Measurements from ENCODE around the gene ACKR4. TPM values are rescaled to one million over a fixed set of nuclear protein-coding genes. Genes with fewer than 3 reads are reported as not detected.

Gene ACKR4
- total and polyA plus RNA-seq, 2 experiments from 2014 or later: 0.26 TPM; not detected in 1

DNA sequence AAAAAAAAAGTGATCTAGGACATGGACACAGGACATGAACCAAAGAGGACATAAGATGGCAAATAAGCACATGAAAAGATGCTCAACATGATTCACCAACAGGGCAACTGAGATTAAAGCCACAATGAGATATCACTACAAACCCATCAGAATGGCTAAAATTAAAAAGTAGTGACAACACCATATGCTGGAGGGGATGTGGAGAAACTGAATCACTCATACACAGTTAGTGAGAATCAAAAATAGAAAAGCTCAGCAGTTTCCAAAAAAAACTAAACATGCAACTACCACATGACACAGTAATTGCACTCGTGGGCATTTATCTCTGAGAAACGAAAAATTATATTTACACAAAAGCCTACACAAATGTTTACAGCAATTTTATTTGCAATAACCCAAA lies 27.9 kb upstream of the ACKR4 start:
- Histone ChIP-seq H3K36me3 (ENCODE audit: insufficient read depth) (no peaks in the 10 kb centered on the region), H3K4me2 (no peak overlapping the region), H3K79me2 (replicated peaks; ENCODE audit: insufficient read depth) (no peaks in the 10 kb centered on the region), H3K27ac (ENCODE audit: low read depth) (no peak overlapping the region), H3K9me2 (ENCODE audit: insufficient read depth) (no peaks in the 10 kb centered on the region), H3K27me3 (ENCODE audit: insufficient read depth) (no peaks in the 10 kb centered on the region), H3K4me3 (no peak overlapping the region), H4K20me1 (replicated peaks; ENCODE audit: insufficient read depth) (no peaks in the 10 kb centered on the region; the same call in 1 of the 2 replicates), H3F3A (replicated peaks; ENCODE audit: low read depth) (no peaks in the 10 kb centered on the region), H2AFZ (no peak overlapping the region), H3K4me1 (ENCODE audit: insufficient read depth) (no peaks in the 10 kb centered on the region)
- H3K9me3 Mint-ChIP-seq: peaks cover 4% of the 10 kb centered on the region; the same call in 1 of the 3 replicates
- TF ChIP-seq, protein P1, sequence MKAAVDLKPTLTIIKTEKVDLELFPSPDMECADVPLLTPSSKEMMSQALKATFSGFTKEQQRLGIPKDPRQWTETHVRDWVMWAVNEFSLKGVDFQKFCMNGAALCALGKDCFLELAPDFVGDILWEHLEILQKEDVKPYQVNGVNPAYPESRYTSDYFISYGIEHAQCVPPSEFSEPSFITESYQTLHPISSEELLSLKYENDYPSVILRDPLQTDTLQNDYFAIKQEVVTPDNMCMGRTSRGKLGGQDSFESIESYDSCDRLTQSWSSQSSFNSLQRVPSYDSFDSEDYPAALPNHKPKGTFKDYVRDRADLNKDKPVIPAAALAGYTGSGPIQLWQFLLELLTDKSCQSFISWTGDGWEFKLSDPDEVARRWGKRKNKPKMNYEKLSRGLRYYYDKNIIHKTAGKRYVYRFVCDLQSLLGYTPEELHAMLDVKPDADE (IDR thresholded peaks at IDR 0.05): no peak
- no peak for TF ChIP-seq NANOG (IDR thresholded peaks at IDR 0.05; ENCODE audit: borderline replicate concordance)
- TF ChIP-seq ZNF331 (CRISPR knock-in tag; IDR thresholded peaks at IDR 0.05; ENCODE audit: low read depth): no peak
- TF ChIP-seq EZH2 (IDR thresholded peaks at IDR 0.05; ENCODE audit: low read depth, unreplicated experiment): no peak
- no peak for TF ChIP-seq ZNF114 (CRISPR knock-in tag; IDR thresholded peaks at IDR 0.05)
- TF ChIP-seq STAT1 (IDR thresholded peaks at IDR 0.05; ENCODE audit: unreplicated experiment): no peak
- no peak for TF ChIP-seq CREB1 (CRISPR knock-in tag; IDR thresholded peaks at IDR 0.05; ENCODE audit: low read depth)
- TF ChIP-seq JUNB (IDR thresholded peaks at IDR 0.05; ENCODE audit: unreplicated experiment): no peak
- TF ChIP-seq EZH2phosphoT487 (IDR thresholded peaks at IDR 0.05; ENCODE audit: unreplicated experiment): no peak
- TF ChIP-seq, protein P2, sequence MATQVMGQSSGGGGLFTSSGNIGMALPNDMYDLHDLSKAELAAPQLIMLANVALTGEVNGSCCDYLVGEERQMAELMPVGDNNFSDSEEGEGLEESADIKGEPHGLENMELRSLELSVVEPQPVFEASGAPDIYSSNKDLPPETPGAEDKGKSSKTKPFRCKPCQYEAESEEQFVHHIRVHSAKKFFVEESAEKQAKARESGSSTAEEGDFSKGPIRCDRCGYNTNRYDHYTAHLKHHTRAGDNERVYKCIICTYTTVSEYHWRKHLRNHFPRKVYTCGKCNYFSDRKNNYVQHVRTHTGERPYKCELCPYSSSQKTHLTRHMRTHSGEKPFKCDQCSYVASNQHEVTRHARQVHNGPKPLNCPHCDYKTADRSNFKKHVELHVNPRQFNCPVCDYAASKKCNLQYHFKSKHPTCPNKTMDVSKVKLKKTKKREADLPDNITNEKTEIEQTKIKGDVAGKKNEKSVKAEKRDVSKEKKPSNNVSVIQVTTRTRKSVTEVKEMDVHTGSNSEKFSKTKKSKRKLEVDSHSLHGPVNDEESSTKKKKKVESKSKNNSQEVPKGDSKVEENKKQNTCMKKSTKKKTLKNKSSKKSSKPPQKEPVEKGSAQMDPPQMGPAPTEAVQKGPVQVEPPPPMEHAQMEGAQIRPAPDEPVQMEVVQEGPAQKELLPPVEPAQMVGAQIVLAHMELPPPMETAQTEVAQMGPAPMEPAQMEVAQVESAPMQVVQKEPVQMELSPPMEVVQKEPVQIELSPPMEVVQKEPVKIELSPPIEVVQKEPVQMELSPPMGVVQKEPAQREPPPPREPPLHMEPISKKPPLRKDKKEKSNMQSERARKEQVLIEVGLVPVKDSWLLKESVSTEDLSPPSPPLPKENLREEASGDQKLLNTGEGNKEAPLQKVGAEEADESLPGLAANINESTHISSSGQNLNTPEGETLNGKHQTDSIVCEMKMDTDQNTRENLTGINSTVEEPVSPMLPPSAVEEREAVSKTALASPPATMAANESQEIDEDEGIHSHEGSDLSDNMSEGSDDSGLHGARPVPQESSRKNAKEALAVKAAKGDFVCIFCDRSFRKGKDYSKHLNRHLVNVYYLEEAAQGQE (IDR thresholded peaks at IDR 0.05; ENCODE audit: unreplicated experiment): no peak
- no peak for TF ChIP-seq POLR2AphosphoS5 (IDR thresholded peaks at IDR 0.05; ENCODE audit: low read depth)
- TF ChIP-seq, protein P3, sequence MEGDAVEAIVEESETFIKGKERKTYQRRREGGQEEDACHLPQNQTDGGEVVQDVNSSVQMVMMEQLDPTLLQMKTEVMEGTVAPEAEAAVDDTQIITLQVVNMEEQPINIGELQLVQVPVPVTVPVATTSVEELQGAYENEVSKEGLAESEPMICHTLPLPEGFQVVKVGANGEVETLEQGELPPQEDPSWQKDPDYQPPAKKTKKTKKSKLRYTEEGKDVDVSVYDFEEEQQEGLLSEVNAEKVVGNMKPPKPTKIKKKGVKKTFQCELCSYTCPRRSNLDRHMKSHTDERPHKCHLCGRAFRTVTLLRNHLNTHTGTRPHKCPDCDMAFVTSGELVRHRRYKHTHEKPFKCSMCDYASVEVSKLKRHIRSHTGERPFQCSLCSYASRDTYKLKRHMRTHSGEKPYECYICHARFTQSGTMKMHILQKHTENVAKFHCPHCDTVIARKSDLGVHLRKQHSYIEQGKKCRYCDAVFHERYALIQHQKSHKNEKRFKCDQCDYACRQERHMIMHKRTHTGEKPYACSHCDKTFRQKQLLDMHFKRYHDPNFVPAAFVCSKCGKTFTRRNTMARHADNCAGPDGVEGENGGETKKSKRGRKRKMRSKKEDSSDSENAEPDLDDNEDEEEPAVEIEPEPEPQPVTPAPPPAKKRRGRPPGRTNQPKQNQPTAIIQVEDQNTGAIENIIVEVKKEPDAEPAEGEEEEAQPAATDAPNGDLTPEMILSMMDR (conservative IDR thresholded peaks at IDR 0.05; ENCODE audit: low read depth in 2 of 2): no peak
- TF ChIP-seq, protein P4, sequence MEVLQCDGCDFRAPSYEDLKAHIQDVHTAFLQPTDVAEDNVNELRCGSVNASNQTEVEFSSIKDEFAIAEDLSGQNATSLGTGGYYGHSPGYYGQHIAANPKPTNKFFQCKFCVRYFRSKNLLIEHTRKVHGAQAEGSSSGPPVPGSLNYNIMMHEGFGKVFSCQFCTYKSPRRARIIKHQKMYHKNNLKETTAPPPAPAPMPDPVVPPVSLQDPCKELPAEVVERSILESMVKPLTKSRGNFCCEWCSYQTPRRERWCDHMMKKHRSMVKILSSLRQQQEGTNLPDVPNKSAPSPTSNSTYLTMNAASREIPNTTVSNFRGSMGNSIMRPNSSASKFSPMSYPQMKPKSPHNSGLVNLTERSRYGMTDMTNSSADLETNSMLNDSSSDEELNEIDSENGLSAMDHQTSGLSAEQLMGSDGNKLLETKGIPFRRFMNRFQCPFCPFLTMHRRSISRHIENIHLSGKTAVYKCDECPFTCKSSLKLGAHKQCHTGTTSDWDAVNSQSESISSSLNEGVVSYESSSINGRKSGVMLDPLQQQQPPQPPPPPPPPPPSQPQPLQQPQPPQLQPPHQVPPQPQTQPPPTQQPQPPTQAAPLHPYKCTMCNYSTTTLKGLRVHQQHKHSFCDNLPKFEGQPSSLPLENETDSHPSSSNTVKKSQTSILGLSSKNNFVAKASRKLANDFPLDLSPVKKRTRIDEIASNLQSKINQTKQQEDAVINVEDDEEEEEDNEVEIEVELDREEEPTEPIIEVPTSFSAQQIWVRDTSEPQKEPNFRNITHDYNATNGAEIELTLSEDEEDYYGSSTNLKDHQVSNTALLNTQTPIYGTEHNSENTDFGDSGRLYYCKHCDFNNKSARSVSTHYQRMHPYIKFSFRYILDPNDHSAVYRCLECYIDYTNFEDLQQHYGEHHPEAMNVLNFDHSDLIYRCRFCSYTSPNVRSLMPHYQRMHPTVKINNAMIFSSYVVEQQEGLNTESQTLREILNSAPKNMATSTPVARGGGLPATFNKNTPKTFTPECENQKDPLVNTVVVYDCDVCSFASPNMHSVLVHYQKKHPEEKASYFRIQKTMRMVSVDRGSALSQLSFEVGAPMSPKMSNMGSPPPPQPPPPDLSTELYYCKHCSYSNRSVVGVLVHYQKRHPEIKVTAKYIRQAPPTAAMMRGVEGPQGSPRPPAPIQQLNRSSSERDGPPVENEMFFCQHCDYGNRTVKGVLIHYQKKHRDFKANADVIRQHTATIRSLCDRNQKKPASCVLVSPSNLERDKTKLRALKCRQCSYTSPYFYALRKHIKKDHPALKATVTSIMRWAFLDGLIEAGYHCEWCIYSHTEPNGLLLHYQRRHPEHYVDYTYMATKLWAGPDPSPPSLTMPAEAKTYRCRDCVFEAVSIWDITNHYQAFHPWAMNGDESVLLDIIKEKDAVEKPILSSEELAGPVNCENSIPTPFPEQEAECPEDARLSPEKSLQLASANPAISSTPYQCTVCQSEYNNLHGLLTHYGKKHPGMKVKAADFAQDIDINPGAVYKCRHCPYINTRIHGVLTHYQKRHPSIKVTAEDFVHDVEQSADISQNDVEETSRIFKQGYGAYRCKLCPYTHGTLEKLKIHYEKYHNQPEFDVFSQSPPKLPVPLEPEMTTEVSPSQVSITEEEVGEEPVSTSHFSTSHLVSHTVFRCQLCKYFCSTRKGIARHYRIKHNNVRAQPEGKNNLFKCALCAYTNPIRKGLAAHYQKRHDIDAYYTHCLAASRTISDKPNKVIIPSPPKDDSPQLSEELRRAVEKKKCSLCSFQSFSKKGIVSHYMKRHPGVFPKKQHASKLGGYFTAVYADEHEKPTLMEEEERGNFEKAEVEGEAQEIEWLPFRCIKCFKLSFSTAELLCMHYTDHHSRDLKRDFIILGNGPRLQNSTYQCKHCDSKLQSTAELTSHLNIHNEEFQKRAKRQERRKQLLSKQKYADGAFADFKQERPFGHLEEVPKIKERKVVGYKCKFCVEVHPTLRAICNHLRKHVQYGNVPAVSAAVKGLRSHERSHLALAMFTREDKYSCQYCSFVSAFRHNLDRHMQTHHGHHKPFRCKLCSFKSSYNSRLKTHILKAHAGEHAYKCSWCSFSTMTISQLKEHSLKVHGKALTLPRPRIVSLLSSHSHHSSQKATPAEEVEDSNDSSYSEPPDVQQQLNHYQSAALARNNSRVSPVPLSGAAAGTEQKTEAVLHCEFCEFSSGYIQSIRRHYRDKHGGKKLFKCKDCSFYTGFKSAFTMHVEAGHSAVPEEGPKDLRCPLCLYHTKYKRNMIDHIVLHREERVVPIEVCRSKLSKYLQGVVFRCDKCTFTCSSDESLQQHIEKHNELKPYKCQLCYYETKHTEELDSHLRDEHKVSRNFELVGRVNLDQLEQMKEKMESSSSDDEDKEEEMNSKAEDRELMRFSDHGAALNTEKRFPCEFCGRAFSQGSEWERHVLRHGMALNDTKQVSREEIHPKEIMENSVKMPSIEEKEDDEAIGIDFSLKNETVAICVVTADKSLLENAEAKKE (CRISPR knock-in tag; IDR thresholded peaks at IDR 0.05): no peak
- H3K36me3 Mint-ChIP-seq (ENCODE audit: low read depth): peaks cover 11% of the 10 kb centered on the region; the same call in 2 of the 3 replicates
- H3K4me3 Mint-ChIP-seq: no peak overlapping the region
- H3K4me1 Mint-ChIP-seq: no peaks in the 10 kb centered on the region
- DNase-seq (ENCODE audit: low spot score): no peak
- H3K27ac Mint-ChIP-seq: no peak overlapping the region
- no peaks in the 10 kb centered on the region for H3K27me3 Mint-ChIP-seq (ENCODE audit: insufficient read depth, low read depth, poor library complexity)
- ATAC-seq: no peak
